ENCODE results near the gene UBR1.
"Not testable (repeated sequence)": the region's sequence is repeated elsewhere in the genome, so short reads cannot be mapped to it uniquely, and the experiment has no call there.

Gene UBR1

DNA sequence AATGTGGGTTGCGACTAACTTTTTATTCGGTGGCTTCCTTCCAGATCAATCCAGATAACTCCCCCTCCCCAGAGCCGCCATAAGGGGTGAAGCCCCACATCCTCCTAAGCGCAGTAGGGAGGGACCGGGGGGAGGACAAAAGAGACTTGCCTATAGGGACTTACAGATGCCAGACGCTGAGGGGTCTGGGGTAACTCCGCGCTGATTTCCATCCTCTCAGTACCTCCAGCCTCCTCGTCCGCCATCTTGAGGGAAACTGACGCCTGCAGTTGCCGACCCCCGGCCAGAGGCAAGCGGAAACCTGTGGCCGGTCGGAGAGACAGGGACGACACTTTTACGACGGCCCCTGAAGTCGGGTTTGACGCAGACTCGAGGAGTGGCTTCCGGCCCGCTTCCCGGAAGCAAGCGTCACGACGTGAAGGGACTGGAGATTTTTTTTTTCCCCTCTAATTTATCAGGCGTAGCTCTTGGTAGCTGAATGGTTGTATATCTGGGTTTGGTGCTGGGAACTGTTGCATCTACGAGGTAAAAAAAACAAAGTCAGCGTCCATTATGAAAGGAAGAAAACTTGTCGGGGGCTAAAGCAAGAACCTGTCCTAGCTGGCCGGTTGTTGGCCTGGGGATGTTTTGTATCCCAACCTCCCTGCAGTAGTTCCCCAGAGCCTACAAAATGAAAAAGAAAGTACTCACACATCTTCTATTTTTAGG lies at the start of gene UBR1:
TSS of gene UBR1 (minus strand) at position 261 of the 708 bp plus-strand sequence. CDS start at position 245, 16 bp downstream.
- DNase-seq (ENCODE audit: low read depth, low spot score): peak; percentile 60

DNA sequence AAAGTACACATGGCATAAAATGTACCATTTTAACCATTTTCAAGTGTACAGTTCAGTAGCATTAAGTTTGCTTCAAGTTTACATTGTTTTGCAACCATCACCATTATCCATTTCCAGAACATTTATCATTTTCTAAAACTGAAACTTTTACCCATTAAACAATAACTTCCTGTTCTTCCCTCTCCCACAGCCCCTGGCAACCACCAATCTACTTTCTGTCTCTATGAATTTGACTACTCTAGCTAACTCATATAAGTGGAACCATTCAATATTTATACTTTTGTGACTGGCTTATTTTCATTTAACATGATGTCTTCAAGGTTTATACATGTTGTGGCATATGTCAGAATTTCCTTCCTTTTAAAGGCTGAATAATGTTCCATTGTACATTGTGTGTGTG lies 47.4 kb upstream of the UBR1 start:
- no peak for DNase-seq (ENCODE audit: low read depth, low spot score)

- DNase-seq (ENCODE audit: low read depth, low spot score): no peak
Observed at GRCh38 chr15:43151688-43152087, 45.9 kb upstream of the UBR1 start.

DNA sequence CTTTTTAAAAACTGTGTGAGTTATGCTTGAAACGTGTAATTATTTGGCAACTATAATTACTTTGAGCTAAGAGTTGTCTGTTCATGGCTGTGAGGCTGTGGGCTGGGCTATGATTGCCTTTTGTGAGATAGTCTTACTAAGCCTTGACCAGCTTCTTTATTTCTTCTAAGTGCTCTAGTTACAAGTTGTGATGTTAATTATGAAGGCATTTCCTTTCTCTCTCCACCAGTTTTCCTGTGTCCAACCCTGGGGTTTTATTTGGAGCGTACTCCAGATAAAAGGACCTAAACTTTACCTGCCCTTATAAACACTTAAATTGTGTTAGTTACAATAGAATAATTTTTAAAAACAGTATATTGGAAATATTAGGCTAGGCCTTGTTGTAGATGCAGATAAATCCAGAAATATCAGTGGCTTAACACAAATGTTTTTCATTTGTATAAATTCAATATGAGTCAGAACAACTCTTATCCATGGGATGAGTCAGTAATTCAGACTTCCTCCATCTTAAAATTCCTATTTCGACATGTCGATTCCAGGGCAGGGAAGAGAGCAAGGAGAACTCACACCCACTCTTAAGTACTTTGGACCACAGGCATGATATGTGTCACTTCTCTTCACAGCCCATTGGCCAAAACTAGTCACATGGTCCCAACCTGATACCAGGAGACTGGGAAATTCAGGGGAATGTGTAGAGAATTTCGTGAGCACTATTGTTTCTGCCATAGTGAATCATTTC lies 44.5 kb upstream of the UBR1 start:
- DNase-seq (ENCODE audit: low read depth, low spot score): no peak

GRCh38 chr15:43146184-43146583 lies 40.3 kb upstream of the UBR1 start:
- no peak for DNase-seq (ENCODE audit: low read depth, low spot score)

- no peak for DNase-seq (ENCODE audit: low read depth, low spot score)
Observed at GRCh38 chr15:43144512-43144911, 38.7 kb upstream of the UBR1 start.

GRCh38 chr15:43143203-43143941 lies 37.5 kb upstream of the UBR1 start:
- no peak for DNase-seq (ENCODE audit: low read depth, low spot score)

DNA sequence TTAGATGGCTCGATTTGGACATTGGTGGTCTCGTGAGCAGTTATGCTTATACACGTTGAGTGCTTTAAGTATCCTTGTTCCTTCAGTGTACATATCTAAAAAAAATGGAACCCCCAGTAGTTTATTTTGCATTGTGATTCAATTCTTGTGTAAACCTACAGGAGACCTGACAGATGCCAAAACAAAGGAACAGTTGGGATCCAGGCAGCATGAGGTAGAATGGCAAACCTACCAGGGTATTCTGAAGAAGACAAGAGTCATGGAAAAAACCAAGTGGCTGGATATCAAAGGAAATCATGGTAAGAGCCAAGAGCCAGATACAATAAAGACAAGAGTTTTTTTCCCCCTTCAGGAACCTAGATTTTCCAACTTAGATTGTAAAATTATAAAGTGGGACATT lies 29.5 kb upstream of the UBR1 start:
- no peak for DNase-seq (ENCODE audit: low read depth, low spot score)

DNA sequence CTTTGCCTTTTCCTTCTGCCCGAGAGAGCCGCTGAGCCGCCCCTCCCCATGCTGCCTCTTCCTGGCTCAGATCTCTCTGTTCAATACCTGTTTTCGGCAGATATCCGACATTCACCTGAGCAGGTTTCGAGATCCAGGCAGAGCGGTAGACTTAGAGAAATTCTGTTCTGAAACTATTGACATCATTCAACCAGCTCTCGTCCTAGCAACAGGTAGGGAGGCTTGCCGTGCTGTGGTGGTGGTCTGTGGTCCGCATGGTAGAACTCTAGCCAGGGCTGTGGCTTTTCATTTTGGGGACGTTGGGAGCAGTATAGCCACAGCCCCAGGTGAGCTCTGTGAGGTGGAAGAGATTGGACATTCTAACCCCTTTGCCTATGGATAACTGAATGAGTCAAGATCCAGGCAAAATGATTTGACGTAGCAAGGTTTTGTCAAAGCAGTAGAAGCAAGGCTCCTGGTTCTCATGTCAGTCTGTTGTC lies 28.4 kb upstream of the UBR1 start:
- no peak for DNase-seq (ENCODE audit: low read depth, low spot score)

- no peak for DNase-seq (ENCODE audit: low read depth, low spot score)
Observed at GRCh38 chr15:43133430-43134156, 27.8 kb upstream of the UBR1 start, which contains the start of gene TMEM62. TMEM62 (plus strand) TSS chr15:43133586; CDS start chr15:43133803, 217 bp downstream.

DNA sequence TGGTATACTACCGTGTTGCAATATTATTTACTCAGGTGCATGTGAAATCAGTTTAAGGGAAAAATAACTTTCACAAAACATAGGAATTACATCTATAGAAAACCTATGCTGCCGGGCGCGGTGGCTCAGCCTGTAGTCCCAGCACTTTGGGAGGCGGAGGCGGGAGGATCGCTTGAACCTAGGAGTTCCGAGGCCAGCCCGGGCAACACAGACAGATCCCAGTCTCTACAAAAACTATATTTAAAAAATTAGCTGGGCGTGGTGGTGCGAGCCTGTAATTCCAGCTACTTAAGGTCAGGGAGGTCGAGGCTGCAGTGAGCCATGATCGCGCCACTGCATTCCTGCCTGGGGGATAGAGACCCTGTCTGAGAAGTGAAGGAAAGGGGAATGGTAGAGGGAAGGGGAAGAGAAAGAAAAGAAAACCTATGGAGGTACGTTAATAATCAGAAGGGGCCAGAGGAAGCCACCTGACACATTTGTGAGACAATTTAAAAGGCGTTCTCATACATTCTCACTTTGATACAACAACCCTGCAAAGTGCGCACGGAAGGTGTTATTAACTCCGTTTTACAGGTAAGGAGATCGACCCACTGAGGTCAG lies 27.1 kb upstream of the UBR1 start:
- DNase-seq (ENCODE audit: low read depth, low spot score): no peak

DNA sequence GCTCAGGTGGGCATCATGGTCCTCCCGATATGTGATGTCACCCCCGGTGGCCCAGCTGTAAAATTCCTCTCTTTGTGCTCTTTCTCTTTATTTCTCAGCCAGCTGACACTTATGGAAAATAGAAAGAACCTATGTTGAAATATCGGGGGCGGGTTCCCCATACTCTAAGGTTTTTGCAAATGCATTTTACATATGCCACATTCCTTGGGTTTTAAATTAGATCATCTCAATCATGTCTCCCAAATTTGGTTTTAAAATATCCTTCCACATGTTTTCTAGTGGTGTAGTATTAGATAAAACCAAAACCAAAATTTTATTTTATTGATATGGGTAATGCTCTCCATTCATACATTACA lies 23.1 kb upstream of the UBR1 start:
- no peak for DNase-seq (ENCODE audit: low read depth, low spot score)

- not testable (repeated sequence) for DNase-seq (ENCODE audit: low read depth, low spot score)
Observed at GRCh38 chr15:43128174-43128979, 22.5 kb upstream of the UBR1 start.

GRCh38 chr15:43127752-43128151 lies 21.9 kb upstream of the UBR1 start:
- DNase-seq (ENCODE audit: low read depth, low spot score): no peak

DNA sequence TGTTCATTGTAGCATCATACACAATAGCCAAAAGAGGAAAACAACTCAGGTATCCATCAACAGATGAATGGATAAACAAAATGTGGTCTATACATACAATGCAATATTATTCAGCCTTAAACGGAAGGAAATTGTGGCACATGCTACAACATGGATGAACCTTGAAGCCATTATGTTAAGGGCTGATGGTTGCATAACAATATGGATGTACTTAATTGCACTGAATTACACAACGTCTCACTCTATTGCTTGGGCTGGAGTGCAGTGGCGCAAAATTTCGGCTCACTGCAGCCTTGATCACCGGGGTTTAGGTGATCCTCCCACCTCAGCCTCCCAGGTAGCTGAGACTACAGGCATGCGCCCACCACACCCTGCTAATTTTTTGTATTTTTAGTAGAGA lies 20.5 kb upstream of the UBR1 start:
- DNase-seq (ENCODE audit: low read depth, low spot score): no peak

DNA sequence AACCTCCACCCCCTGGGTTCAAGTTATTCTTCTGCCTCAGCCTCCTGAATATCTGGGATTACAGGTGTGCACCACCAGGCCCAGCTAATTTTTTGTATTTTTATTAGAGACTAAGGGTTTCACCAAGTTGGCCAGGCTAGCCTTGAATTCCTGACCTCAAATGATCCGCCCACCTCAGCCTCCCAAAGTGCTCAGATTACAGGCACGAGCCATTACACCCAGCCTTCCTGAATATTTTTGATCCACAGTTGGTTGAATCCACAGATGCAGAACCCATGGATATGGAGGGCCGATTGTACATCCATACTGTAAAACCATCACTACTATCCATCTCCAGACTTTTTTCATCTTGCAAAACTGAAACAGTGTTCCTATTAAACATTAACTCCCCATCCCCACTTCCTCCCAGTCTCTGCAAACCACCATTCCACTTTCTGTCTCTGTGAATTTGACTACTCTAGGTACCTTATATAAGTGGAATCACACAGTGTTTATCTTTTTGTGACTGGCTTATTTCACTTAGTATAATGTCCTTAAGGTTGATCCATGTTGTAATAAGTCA lies 19.3 kb upstream of the UBR1 start:
- no peak for DNase-seq (ENCODE audit: low read depth, low spot score)

DNA sequence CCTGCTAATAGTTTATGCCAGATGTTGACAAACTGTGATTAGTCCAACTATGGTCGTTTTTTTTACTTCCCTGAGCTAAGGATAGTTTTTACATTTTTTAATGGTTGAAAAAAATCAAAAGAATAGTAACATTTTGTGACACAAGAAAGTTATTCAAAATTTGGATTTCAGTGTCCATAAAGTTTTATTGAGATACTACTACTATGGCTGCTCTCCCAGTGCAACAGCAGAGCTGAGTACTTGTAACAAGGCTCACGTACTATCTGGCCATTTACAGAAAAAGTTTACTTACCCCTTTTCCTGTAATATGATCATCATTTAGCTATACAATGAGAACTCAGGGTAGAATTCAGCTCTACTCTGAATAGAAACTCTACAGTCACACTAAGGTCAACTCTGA lies 16.0 kb upstream of the UBR1 start:
- DNase-seq (ENCODE audit: low read depth, low spot score): no peak

- DNase-seq (ENCODE audit: low read depth, low spot score): no peak
Observed at GRCh38 chr15:43118829-43119228, 13.0 kb upstream of the UBR1 start.

GRCh38 chr15:43118286-43118685 lies 12.4 kb upstream of the UBR1 start:
- DNase-seq (ENCODE audit: low read depth, low spot score): no peak

- no peak for DNase-seq (ENCODE audit: low read depth, low spot score)
Observed at GRCh38 chr15:43111354-43111753, 5.5 kb upstream of the UBR1 start.

All from brain pericyte (primary cell).